Panc1 (cell line): ENCODE data around the gene CKAP4.

Experiments used
- CTCF ChIP-seq: fragments of 450-650 bp; IDR thresholded peaks from 2 replicates; pipeline ENCODE4 v1.5.1; 2017; ENCODE audit warnings: mild to moderate bottlenecking
- POLR2AphosphoS5 ChIP-seq: IDR thresholded peaks from 2 replicates; pipeline ENCODE4 v1.6.1; 2012; ENCODE audit warnings: mild to moderate bottlenecking, low read depth, low read length, moderate library complexity
- SIN3A ChIP-seq: IDR thresholded peaks from 2 replicates; pipeline ENCODE4 v1.6.1; 2012; ENCODE audit warnings: low read depth, mild to moderate bottlenecking, low read length, moderate library complexity, borderline replicate concordance; ENCODE audit not compliant: insufficient read depth

GRCh38 chr12:106291342-106291741, 43.5 kb upstream of the CKAP4 start:
- TF ChIP-seq CTCF, result no peak
- no peak for TF ChIP-seq POLR2AphosphoS5
- TF ChIP-seq SIN3A, result no peak
